DMS 273 (cell line): Measurements from ENCODE around the gene DIP2A.
"Not testable (repeated sequence)": the region's sequence is repeated elsewhere in the genome, so short reads cannot be mapped to it uniquely, and the experiment has no call there.

Source experiments
- DNase-seq: peaks from one replicate; lab custom pipeline; 2025; ENCODE audit not compliant: unreplicated experiment; lab: John Stamatoyannopoulos, UW

DIP2A gene

DNA sequence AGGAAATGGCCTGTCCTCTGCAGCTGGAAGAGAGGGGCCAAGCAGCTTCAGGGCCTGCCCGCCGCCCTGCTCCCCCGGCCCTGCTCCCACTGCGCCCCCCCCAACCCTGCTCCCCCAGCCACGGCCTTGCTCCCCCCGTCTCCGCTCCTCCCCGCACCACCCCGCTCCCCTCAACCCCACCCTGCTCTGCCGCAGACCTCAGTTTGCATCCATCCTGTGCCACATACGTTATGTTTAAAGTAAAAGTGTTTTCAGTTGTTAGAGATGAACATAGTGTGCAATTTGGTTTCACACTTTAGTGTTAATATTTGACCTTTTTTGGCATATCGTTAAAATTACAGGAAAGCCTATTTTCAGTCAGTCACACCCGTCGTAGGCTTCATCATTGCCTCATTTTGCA lies 34.1 kb upstream of the DIP2A start:
- no peak for DNase-seq

DNA sequence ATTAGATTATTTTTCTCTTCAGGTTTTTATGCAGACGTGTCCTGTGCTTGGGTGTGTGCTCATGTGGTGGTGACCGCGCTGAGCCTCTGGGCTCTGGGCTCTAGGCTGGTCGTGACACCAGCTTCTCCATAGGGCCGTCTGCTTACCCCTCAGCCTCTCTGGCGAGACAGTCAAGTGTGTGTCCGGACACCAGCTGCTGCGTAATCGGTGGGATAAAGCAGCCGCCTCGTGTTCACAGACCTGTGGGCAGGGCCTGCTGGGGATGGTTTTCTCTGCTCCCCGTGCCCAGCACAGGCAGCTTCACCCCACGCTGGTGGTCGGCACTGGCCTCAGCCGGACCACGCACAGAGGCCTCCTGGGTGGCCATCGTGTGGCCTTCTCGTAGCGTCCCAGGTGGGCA lies 33.6 kb upstream of the DIP2A start:
- no peak for DNase-seq

DNA sequence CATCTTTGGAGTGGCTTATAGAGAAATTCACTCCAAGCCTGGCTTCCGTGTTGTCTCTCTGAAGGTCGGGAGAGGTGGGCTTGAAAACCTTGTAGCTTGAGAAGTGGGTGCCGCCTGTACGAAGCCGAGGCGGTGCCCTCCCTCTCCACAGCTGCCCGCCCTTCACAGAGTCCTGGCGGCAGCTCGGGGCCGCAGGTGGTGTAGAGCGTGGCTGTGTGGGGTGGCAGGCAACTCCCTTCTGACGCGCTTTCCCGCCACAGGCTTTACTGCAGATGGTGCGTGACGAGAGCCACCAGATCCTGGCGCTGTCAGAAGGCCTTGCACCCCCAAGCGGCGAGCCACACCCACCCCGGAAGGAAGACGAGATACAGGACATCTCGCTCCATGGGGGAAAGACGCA lies 33.1 kb upstream of the DIP2A start:
- DNase-seq: no peak

DNA sequence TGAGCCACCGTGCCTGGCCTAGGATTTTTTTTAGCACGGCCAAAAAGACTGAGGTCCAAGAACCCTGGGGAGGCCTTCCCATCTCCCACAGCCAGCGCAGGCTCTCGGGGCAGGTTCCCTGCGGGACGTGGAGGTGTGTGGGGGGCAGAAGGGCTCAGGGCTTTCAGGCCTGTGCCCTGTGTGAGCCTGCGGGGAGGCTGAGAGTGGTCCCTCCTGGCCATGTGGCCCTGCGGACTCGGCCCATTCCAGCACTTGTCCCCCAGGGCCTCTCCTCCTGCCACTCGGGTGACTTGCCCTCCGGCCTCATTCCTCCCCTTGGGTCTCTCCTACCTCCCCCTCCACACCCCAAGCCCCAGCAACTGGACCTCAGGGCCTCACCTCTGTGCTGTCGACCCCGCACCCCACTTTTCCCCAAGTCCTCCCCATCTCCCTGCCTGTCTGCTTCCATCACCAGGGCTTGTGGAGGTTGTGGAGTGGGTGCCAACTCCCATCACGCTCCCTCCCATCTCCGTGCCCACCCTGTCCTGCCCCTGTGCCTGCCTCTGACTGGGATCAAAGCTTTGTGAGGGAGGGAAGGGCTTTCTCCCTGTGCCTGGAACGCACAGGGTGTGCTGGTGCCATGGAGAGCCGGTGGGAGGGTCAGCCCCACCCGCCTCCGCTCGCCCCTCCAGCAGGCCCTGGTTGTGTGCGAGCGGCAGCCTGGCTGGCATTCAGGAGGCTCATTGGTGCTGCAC lies 32.2 kb upstream of the DIP2A start:
- no peak for DNase-seq

DNA sequence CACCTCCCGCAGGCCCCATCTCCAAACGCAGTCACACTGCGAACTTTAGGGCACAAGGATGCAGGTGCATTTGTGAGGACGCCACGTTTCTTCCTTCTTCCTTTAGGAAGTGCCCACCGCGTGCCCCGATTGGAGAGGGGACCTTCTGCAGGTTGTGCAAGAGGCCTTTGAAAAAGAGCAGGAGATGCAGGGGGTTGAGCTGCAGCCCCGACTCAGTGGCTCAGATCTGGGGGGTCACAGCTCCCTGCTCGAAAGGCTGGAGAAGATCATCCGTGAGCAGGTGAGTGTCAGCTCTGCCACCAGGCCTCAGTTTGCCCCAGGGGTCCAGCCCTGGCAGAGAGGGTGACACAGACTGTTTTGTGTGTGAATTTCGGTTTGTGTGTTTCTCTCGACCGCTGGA lies 31.2 kb upstream of the DIP2A start:
- DNase-seq: no peak

DNA sequence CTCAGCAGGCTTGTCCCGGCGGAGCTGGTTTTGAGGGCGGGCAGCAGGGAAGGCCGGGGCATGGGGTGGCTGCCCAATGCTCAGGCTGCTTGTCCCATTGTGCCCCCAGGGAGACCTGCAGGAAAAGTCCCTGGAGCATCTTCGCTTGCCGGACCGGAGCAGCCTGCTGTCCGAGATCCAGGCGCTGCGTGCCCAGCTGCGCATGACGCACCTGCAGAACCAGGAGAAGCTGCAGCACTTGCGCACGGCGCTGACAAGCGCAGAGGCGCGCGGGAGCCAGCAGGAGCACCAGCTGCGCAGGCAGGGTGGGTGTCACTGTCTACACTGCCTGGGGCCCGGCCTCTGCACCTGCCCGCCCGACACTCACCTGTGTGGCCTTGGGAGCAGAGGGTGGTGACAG lies 30.4 kb upstream of the DIP2A start:
- no peak for DNase-seq

DNA sequence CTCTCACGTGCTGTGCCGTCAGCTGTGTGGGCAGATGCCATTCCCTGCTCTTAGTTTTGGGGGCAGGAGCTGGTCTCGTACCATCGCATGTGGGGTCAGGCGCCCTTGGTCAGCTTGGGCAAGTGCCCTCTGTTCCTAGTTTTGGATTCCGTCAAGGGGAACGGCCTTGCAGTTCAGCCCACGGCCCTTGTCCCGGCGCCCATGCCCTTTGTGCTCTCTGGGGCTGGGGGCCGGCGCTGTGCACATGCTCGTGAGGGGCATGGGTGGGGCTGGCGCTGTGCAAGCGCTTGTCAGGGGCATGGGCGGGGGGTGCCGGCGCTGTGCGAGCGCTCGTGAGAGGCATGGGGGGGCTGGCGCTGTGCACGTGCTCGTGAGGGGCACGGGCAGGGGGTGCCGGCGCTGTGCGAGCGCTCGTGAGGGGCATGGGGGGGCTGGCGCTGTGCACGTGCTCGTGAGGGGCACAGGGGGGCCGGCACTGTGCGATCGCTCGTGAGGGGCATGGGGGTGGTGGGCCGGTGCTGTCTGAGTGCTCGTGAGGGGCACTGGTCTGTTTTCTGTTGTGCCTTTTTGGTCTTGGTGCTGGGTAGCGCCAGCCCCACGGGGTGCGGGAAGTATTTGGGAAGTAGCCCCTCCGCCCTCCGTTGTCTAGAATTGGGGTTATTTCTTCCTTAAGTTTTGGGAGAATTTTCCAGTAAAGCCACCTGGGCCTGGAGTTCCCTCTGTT lies 29.5 kb upstream of the DIP2A start:
- no peak for DNase-seq

DNA sequence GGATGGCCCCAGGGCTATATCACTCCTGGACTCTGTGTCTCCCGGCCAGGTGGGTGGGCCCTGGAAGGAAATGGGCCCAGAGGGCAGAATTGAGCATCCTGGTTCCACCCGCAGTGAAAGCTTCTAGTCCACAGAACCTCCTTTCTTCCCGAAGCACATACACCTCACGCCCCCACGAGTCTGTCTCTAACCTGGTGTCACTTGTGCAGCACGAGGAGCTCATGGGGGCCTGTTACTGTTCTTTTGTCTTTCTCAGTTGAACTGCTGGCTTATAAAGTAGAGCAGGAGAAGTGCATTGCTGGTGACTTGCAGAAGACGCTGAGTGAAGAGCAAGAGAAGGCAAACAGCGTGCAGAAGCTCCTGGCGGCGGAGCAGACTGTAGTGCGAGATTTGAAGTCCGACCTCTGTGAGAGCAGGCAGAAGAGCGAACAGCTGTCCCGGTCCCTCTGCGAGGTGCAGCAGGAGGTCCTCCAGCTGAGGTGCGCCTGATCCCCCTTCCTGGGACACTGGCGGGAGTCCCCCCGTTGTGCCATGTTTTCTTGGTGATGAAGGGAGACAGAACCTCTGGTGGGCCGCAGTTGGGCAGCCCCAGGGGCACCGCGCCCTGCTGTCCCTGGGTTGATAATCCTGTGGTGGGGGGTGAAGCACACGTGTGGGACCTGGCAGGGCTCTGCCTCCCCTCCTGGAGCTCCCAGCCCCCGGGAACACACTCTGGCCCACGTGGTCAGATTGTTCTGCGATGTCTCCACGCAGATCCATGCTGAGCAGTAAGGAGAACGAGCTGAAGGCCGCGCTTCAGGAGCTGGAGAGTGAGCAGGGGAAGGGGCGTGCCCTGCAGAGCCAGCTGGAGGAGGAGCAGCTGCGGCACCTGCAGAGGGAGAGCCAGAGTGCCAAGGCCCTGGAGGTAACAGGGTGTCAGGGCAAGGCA lies 28.7 kb upstream of the DIP2A start:
- no peak for DNase-seq

DNA sequence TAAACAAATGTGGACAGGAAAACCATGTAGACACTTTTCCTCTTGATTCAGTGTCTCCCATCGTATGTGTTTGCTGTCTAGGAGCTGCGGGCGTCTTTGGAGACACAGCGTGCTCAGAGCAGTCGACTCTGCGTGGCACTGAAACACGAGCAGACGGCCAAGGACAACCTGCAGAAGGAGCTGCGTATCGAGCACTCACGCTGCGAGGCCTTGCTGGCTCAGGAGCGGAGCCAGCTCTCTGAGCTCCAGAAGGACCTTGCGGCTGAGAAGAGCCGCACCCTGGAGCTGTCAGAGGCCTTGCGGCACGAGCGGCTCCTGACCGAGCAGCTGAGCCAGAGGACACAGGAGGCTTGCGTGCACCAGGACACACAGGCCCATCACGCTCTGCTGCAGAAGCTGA lies 27.2 kb upstream of the DIP2A start:
- DNase-seq: no peak

DNA sequence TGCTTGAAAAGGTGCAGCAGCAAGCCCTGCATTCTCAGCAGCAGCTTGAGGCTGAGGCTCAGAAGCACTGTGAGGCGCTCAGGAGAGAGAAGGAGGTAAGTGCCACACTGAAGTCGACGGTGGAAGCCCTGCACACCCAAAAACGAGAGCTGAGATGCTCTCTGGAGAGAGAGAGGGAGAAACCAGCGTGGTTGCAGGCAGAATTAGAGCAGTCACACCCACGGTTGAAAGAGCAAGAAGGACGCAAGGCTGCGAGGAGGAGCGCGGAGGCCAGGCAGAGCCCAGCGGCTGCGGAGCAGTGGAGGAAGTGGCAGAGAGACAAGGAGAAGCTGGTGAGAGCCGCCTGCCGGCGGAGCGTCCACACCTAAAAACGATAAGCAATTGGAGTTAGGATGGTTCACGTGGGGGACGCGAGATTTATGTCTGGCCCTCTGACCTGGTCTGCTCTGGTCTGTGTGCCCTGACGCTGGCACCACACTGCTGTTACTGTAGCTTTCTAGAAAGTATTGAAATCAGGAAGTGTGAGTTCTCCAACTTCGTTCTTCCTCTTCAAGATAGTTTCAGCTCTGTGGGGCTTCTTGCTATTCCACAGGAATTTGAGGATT lies 26.7 kb upstream of the DIP2A start:
- DNase-seq: no peak

DNA sequence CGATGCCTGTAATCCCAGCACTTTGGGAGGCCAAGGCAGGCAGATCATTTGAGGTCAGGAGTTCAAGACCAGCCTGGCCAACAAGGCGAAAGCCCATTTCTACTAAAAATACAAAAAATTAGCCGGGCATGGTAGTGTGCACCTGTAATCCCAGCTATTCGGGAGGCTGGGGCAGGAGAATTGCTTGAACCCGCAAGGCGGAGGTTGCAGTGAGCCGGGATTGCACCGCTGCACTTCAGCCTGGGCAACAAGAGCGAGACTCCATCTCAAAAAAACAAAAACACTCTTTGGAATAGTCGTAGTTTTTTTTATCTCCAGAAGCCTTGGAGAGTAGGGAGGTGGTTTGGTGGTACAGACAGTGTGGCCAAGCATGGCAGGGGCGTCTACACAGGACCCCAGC lies 25.6 kb upstream of the DIP2A start:
- not testable (repeated sequence) for DNase-seq

DNA sequence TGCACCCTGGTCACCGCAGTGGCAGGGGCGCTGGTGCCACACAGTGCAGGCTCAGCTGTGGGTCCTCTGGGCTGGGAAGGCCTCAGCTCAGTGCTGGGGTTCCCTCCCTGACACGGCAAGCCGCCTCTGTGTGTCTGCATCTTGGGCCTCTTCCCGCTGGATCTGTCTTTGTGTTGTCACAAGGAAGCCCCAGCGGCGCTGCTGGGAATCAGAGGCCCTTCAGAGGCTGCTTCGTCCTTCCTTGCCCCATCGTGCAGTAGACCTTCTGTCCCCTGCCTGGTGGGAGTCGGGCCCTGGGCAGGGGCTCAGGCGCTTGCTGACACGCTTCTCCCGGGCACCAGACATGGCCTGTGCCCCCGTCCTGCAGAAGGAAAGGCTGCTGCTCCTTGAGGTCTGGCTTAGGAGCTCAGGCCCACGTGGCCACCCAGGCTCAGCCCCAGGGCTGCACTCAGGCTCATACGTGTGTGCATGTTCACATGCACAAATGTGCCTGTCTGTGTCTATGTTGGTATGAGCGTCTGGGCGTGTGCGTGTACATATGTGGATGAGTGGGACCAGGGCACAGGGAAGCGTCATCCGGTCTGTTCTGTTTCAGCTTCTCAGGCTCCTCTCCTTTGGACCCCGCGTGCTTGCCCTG lies 24.3 kb upstream of the DIP2A start:
- no peak for DNase-seq

DNA sequence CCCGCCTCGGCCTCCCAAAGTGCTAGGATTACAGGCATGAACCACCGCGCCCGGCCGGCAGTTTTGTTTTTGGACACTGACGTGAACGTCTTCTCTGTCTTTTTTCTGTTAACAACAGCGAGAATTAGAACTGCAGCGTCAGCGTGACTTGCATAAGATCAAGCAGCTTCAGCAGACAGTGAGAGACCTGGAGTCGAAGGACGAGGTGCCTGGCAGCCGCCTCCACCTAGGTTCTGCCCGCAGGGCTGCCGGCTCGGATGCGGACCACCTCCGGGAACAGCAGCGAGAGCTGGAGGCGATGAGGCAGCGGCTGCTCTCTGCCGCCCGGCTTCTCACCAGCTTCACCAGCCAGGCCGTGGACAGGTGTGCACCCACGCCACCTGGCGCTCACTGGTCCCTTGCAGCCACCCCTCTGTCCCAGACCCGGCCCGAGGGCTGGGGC lies 22.9 kb upstream of the DIP2A start:
- no peak for DNase-seq

DNA sequence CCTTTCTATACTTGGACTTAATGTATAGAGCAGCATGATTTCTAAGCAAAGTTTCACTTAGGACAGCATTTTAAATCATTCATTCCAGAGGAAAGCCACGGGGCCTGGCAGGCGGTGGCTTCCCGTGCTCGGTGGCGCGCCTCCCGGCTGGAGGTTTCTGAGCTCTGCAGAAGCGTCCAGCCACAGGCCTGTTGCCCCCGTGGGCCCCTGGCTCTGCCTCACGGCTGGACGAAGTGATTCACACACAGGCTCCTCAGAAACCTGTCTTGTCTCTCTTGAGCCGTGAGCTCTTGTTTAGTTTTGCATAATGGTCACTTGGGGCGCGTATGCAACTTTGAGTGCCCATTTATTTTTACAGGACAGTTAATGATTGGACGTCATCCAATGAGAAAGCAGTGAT lies 22.1 kb upstream of the DIP2A start:
- no peak for DNase-seq

DNA sequence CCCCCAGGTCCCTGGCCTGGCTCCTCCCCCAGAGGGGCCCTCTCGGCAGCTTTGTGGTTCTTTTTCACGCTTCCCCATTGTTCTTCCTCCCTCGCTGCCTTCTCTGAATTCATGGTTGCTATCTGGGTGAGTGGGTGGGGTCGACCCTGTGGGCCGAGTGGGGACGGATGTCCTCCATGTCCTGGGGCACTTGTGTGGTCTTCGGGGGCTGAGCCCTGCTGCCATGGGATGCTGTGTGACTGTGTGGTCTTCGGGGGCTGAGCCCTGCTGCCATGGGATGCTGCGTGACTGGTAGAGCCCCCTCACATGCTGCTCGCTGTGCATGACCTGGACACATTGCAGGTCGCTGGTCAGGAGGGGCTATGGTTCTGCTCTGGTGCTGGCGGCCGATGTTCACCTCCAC lies 21.6 kb upstream of the DIP2A start:
- DNase-seq: no peak

DNA sequence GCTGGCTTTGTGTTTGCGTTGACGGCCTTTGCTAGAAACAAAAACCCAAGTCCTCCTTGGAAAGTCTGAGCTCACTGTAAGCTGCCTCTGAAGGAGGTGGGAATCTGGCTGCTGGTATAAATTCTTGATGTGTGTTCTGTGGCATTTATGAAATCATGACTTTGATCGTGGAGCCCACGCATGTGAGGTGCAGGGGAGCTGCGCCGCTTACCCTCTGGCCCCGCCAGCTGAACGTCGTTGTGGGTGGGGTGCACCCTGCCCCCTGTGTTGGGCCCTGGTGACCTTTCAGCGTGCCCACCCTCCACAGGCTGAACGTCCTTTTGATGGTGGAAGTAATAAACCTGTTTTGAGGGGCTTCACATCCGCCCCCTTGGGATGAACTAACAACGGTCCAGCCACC lies 21.2 kb upstream of the DIP2A start:
- DNase-seq: no peak

DNA sequence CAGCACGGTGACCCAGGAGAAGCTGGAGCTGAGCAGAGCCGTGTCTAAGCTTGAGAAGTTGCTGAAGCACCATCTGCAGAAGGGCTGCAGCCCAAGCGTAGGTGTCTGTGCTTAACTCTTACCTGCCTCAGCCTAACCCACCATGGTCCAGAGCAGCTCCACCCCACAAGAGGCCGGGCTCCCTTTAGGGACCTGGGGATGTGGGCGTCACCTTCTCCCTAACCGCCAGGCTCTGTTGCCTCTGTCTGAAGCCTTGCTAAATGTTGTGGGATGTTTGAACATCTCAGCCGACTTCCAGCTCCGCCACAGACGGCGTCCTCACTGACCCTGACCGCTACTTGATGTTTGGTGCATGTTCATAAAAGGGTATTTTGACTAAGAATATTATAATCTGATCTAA lies 20.4 kb upstream of the DIP2A start:
- DNase-seq: no peak

DNA sequence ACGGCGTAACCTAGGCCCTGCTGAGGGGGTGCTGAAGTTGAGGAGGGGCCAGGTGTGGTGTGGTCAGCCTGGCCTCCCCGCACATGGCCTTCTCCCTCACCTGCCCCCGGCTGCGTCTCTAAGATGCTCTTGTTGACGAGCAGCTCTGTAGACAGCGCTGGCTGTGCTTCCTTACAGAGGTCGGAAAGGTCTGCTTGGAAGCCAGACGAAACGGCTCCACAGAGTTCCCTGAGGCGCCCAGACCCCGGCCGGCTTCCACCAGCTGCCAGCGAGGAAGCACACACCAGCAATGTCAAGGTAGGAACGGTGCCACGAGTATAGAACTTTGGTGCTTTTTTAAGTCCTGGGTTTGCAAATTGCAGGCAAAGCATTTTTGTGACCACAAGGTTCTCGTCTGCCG lies 18.8 kb upstream of the DIP2A start:
- DNase-seq: no peak

DNA sequence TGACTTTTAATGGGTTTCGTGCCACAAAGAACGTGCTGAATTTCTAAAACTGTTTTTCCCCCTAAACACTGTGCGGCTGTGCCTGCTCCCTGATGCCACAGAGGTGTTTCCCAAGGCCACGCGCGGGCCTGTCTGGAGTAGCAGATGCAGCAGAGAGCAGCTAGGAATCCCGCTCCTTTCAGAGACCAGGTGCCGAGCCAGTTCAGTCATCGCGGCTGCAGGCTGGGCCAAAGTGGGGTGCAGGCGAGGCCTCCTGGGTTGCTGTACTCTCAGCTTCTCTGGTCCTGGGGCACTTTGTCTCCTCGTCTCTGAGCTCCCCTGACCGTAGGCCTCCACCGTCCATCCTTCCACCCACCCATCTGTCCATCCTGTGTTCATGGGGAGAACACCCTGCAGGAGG lies 17.4 kb upstream of the DIP2A start:
- DNase-seq: no peak

DNA sequence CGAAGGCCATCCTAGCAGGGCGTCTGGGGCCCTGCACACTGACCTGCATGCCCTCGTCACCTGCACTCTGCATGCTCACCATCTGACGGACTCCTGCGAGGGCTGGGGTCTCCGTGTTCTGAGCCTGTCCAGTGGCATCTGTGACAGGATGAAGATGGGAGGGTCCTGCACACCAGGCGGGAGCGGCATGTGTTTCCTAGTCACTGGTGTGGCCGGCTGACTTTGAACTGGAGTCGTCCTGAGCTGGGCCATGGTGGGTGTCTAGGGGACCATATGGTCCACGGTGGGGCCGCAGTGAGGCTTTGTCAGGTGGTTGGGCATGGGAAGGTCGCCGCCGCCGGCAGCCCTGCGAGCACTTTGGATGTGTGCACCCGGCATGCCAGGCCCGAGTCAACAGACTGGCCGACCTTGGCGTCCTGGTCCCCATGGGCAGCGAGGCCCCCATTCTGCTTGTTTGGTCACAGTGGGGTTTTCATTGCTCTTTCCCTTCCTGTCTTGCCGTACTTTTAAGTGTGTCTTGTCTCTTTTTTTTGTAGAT lies 16.7 kb upstream of the DIP2A start:
- no peak for DNase-seq

DNA sequence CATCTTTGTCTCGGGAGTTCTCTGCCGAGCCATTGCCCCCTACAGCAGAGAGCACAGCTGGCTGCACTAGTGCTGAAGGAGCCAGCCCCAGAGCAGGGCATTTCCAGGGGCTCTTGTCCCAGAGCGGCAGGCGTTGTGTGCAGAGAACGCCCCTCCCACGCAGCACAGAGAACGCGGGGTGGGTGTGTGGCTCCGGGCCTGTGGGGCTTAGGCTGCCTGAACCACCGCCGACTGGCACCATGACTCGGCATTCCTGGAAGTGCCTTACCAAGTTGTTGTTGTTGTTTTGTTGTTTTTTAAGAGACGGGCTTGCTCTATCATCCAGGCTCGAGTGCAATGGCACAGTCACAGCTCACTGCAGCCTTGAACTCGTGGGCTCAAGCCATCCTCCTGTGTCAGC lies 15.8 kb upstream of the DIP2A start:
- no peak for DNase-seq
